ENCODE data around the gene DUSP9.

The DUSP9 gene

GRCh38 chrX:153639177-153640044 is 7.6 kb upstream of the DUSP9 start:
- no peak for TF ChIP-seq CTCF (IDR thresholded peaks at IDR 0.05; ENCODE audit: low read depth, low read length)
- H3K4me3 ChIP-seq (replicated peaks in 1 of 2; ENCODE audit: low read depth in 2 of 2, low read length in 2 of 2): no peak overlapping the region
- DNase-seq (ENCODE audit: low read depth in 2 of 2): no peak

GRCh38 chrX:153640045-153640686 is 6.8 kb upstream of the DUSP9 start:
- DNase-seq (ENCODE audit: low read depth in 2 of 2): no peak
- H3K4me3 ChIP-seq (replicated peaks in 1 of 2; ENCODE audit: low read depth in 2 of 2, low read length in 2 of 2): no peak overlapping the region
- no peak for TF ChIP-seq CTCF (IDR thresholded peaks at IDR 0.05; ENCODE audit: low read depth, low read length)

GRCh38 chrX:153640736-153641575 is 6.0 kb upstream of the DUSP9 start:
- no peak overlapping the region for H3K4me3 ChIP-seq (replicated peaks in 1 of 2; ENCODE audit: low read depth in 2 of 2, low read length in 2 of 2)
- no peak for TF ChIP-seq CTCF (IDR thresholded peaks at IDR 0.05; ENCODE audit: low read depth, low read length)
- DNase-seq (ENCODE audit: low read depth in 2 of 2): no peak

- no peak overlapping the region for H3K4me3 ChIP-seq (replicated peaks in 1 of 2; ENCODE audit: low read depth in 2 of 2, low read length in 2 of 2)
- DNase-seq (ENCODE audit: low read depth in 2 of 2): no peak
- no peak for TF ChIP-seq CTCF (IDR thresholded peaks at IDR 0.05; ENCODE audit: low read depth, low read length)
These were observed 5.4 kb upstream of the DUSP9 start for GRCh38 chrX:153641627-153642026.

- TF ChIP-seq CTCF (IDR thresholded peaks at IDR 0.05; ENCODE audit: low read depth, low read length): no peak
- H3K4me3 ChIP-seq (replicated peaks in 1 of 2; ENCODE audit: low read depth in 2 of 2, low read length in 2 of 2): no peak overlapping the region
- DNase-seq (ENCODE audit: low read depth in 2 of 2): no peak
These were observed 4.8 kb upstream of the DUSP9 start for GRCh38 chrX:153642051-153642654.

- H3K4me3 ChIP-seq (replicated peaks in 1 of 2; ENCODE audit: low read depth in 2 of 2, low read length in 2 of 2): no peak overlapping the region
- TF ChIP-seq CTCF (IDR thresholded peaks at IDR 0.05; ENCODE audit: low read depth, low read length): no peak
- no peak for DNase-seq (ENCODE audit: low read depth in 2 of 2)
These were observed 4.2 kb upstream of the DUSP9 start for GRCh38 chrX:153642655-153643430.
